GM10248 (cell line): ENCODE measurements around the gene ASB18.

Experiments
- CTCF ChIA-PET: fragments of 300-600 bp; sonication (Branson Sonifier 250); formaldehyde crosslinking; extraction: SDS; loops from one replicate; lab custom pipeline; 2021; ENCODE audit warnings: antibody characterized with exemption; lab: Yijun Ruan, JAX
- POLR2A ChIA-PET: fragments of 350-650 bp; sonication (Branson Sonifier 250); formaldehyde crosslinking; extraction: SDS; loops from one replicate; lab custom pipeline; 2020; ENCODE audit warnings: antibody characterized with exemption; lab: Yijun Ruan, JAX
- DNase-seq: peaks from one replicate; pipeline ENCODE4 v3.0.0; 2012; ENCODE audit errors: extremely low spot score
- TF ChIP-seq, protein P1 (sequence below): IDR thresholded peaks from 2 replicates; pipeline ENCODE4 v1.5.1; 2012; ENCODE audit warnings: mild to moderate bottlenecking, low read depth; ENCODE audit errors: extremely low read depth, missing control alignments, control extremely low read depth

Gene ASB18

DNA sequence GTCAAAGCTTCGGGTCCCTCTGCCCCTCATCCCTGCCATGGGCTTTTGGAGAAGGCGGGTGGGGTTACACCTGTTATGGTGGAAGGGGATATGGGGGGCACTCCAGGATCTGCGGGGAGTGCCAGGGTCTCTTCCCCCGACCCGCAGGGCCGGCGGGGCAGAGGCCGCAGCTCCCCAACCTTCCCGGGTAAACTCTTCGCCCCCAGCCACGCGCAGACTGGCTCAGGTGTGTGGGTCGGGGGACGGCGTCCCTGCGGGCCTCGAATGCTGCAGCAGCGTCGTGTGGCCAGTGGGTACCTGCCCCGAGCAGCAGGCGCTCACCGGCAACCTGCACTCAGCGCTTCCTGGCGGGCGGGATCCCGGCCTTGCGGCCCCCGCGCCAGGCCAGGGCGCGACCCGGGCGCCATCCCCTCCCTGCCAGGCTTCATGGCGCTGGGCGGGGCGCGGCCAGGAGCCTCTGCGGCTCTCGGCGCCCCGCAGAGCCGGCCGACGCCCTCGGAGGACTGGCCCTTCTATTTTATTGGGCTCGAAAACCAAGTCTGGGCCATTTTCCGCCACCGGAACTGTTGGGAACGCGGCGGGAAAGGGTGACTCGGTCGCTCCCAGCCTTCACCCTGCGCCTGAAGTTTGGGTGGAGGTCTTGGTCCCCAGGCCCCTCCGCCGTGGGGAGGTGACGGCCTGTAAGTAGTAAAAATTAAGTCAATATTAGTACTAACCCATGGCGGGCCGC lies 100.6 kb downstream of the ASB18 start:
- TF ChIP-seq, protein P1, sequence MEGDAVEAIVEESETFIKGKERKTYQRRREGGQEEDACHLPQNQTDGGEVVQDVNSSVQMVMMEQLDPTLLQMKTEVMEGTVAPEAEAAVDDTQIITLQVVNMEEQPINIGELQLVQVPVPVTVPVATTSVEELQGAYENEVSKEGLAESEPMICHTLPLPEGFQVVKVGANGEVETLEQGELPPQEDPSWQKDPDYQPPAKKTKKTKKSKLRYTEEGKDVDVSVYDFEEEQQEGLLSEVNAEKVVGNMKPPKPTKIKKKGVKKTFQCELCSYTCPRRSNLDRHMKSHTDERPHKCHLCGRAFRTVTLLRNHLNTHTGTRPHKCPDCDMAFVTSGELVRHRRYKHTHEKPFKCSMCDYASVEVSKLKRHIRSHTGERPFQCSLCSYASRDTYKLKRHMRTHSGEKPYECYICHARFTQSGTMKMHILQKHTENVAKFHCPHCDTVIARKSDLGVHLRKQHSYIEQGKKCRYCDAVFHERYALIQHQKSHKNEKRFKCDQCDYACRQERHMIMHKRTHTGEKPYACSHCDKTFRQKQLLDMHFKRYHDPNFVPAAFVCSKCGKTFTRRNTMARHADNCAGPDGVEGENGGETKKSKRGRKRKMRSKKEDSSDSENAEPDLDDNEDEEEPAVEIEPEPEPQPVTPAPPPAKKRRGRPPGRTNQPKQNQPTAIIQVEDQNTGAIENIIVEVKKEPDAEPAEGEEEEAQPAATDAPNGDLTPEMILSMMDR: no peak
- ChIA-PET POLR2A (no interaction called here), CTCF (no interaction called here)
- no peak for DNase-seq

DNA sequence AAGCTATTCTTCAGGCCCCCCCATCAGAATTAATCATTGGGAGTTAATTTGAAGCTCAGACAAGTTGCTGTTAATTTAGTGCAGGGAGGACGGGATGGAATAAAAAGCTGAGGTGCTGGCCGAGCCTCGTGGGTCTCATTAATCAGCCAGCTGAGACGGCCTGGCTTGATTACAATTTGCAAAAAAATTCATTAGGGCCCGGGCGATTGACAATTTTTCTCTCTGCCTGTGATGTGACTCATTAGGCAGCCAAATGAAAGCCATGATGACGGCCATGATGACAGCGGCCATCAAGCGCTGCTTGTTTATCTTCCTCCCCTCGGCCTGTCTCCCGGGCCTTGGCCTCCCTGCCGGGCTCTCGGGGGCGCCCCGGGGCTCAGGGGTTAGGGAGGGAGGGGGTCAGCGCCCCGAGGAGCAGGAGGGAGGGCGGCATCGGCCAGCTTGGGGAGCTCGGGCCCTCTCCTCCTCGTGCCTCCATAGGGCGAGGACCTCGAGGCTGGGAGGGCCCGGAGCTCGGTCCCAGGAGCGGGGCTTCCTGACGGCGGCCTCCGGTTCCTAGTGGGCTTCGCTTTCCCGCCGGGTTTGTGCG lies 101.2 kb downstream of the ASB18 start:
- no peak for DNase-seq
- ChIA-PET POLR2A (no interaction called here), CTCF (interaction anchor here (1.5 kb wide), 1 partner anchor 18 kb away, joined by 4 read pairs; no protein-coding TSS in a partner anchor)
- TF ChIP-seq, protein P1: no peak

DNA sequence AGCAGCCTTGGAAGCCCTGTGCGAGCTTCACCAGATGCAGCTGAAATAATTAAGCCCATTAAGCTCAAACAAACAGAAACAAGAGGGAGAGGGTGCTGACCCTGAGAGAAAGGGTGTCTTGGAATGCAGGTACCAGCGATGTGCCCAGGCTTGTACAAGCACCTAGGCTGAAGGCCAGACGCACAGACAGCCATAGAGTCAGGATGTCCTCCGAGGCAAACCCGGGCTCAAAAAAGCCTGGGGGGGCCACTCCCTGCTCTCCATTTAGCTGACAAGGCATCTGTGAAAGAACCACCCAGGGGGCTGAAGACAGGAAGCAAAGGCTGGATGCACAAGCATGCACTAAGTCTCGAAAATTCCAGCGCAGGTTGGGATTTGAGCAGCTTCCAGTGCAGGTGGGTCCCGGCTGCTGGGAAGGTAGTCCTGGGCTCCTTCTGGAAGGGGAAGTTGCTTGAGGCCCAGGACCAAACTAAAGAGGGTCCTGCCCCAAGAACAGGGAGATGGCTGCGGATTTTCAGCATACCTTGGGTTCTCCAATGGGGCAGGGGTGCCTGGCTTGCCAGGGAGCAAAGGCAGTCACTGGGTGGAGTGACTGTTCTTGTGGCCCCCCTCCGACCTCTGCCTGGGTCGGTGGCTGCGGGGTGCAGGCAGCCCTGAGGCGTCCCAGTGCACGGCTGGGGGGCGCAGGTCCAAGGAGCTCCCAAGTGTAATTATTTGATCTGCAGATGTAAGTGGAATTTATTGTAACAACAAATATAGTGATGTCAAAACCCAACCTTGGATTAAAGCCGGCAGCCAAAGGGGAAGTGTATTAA lies 102.0 kb downstream of the ASB18 start:
- CTCF ChIA-PET: interaction anchor here (1.5 kb wide), 1 partner anchor 19 kb away, joined by 4 read pairs; no protein-coding TSS in a partner anchor

DNA sequence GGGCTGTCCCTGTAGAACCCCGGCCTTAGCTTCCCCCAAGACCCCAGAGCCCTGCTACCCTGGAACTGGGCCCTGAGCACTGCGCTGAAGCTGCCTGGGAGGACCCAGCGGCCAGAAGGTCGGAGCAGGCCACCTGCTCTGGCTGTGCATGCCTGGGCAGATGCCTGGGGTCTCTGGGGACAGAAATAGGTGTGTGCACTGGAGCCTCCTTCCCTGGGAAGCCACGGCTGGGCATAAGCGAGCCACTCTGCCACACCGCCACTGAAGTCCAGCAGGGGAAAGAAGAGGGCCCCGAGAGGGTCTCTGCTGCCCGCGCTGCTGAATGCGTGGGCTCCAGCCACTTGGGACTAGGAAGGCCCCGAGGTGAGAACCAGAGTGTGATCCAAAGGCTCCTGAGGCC lies 102.7 kb downstream of the ASB18 start:
- POLR2A ChIA-PET: no interaction called here
- CTCF ChIA-PET: interaction anchor here (1.5 kb wide), 1 partner anchor 19 kb away, joined by 4 read pairs; no protein-coding TSS in a partner anchor
- no peak for DNase-seq
- TF ChIP-seq, protein P1: no peak

More for the DNA sequence above, 102.0 kb downstream of the ASB18 start:
- DNase-seq: no peak
- POLR2A ChIA-PET: no interaction called here
- TF ChIP-seq, protein P1: no peak

DNA sequence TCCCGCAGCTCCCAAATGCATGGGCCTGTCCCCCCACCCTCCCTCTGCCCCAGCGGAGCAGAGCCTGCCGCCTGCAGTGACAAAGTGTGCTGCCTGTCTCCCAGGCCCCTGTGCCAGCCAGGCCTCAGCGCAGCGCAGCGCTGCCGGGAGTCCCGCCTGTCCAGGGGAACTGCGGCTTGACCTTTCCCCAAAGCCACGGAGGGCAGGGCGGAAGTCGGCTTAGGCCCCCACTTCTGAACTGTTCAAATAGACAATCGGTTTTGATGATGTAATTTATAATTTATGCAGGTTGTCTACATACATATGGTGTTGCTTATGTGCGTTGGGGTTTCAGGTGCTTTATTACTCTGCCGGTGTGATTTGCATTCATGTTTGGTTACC lies 103.1 kb downstream of the ASB18 start:
- no peak for DNase-seq
- TF ChIP-seq, protein P1: no peak
- ChIA-PET CTCF (interaction anchor here (1.5 kb wide), 1 partner anchor 20 kb away, joined by 4 read pairs; no protein-coding TSS in a partner anchor), POLR2A (no interaction called here)

DNA sequence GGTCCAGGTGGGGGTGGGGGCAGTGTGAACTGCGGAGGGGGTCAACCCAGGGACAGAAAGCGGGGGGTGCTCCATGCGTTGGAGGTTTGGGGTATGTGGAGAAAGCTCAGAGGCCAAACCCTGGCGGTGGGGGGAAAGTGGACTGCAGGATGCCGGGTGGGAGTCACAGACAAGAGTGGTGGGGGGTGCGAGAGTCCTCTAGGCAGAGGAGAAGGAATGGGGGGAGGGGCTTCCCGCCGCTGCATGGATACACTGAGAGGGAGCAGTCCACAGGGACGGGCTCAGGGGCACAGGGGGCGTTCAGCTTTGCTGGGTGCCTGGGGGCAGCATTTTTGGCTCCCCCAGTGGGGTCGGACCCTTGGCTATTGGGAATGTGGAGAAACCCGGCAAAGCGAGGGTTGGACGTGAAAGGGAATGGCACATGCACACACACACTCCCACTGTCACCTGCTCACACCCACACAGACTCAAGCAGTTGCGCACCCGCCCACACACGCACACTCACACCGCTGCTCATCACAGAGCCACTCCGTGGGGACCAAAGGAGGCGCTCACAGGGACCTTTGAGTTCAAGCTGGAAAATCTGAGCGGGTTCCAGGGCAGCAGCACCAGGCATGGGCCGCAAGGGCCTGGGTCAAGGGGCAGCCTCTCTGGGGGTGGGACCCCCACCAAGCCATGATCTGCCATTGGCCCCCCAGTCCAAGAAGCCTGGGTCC lies 103.7 kb downstream of the ASB18 start:
- ChIA-PET CTCF (no interaction called here), POLR2A (no interaction called here)
- TF ChIP-seq, protein P1: no peak
- no peak for DNase-seq
